ENCODE data around the gene PRDM2. TPM values are rescaled to one million over a fixed set of nuclear protein-coding genes. Genes with fewer than 3 reads are reported as not detected.
"Not testable (repeated sequence)": the region's sequence is repeated elsewhere in the genome, so short reads cannot be mapped to it uniquely, and the experiment has no call there.

Gene PRDM2, protein sequence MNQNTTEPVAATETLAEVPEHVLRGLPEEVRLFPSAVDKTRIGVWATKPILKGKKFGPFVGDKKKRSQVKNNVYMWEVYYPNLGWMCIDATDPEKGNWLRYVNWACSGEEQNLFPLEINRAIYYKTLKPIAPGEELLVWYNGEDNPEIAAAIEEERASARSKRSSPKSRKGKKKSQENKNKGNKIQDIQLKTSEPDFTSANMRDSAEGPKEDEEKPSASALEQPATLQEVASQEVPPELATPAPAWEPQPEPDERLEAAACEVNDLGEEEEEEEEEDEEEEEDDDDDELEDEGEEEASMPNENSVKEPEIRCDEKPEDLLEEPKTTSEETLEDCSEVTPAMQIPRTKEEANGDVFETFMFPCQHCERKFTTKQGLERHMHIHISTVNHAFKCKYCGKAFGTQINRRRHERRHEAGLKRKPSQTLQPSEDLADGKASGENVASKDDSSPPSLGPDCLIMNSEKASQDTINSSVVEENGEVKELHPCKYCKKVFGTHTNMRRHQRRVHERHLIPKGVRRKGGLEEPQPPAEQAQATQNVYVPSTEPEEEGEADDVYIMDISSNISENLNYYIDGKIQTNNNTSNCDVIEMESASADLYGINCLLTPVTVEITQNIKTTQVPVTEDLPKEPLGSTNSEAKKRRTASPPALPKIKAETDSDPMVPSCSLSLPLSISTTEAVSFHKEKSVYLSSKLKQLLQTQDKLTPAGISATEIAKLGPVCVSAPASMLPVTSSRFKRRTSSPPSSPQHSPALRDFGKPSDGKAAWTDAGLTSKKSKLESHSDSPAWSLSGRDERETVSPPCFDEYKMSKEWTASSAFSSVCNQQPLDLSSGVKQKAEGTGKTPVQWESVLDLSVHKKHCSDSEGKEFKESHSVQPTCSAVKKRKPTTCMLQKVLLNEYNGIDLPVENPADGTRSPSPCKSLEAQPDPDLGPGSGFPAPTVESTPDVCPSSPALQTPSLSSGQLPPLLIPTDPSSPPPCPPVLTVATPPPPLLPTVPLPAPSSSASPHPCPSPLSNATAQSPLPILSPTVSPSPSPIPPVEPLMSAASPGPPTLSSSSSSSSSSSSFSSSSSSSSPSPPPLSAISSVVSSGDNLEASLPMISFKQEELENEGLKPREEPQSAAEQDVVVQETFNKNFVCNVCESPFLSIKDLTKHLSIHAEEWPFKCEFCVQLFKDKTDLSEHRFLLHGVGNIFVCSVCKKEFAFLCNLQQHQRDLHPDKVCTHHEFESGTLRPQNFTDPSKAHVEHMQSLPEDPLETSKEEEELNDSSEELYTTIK (N-terminal part only)
- 10.7 and 13.3 TPM in 2 replicates for total RNA-seq

DNA sequence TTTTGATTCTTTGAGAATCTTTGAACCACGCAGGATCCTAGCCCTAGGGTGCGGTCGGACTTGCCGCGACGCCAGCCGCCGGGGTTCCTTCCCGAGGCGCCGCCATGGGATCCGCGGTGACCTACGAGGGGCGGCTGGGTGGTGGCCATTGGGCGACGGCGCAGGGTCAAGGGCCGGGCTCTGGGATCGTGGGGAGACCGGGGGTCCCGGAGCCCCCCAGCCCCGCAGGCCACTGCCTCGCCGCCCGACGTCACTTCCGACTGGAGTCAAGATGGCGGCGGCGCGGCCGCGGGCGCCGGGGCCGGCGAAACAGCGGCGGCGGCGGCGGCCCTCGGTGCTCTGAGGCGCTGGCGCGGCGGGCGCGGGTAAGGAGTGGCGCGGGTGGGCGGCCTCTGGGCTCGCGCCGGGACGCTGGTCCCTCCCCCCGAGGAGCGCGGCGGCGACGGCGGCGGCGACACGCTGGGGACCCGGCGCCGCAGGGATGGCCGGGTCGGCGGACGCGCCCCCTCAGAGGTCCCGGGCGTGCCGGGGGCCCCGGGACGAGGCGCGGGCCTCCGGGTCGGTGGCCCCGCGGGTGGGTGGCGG lies at the start of gene PRDM2:
Gene PRDM2 (plus strand): TSS at position 253 of the 585 bp plus-strand sequence. CDS start 15,418 bp downstream, outside the sequence.
- peak; percentile 62 for DNase-seq

DNA sequence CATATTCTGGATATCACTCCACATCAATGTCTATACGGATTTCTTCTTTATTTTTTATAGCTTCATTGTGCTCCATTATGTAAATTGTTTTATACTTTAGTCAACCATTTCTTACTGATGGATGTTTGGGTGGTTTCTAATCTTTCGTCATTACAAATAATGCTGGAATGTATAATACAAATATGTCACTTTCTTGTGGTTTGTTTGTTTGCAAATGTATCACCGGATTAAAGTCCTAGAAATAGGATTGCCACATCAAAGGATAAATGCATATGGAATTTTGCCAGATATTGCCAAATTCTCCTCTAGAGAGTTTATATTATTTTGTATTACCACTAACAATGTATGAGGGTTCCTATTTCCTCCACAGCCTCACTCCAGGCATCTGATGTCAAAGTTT lies 48.7 kb upstream of the PRDM2 start:
- DNase-seq, result no peak

DNA sequence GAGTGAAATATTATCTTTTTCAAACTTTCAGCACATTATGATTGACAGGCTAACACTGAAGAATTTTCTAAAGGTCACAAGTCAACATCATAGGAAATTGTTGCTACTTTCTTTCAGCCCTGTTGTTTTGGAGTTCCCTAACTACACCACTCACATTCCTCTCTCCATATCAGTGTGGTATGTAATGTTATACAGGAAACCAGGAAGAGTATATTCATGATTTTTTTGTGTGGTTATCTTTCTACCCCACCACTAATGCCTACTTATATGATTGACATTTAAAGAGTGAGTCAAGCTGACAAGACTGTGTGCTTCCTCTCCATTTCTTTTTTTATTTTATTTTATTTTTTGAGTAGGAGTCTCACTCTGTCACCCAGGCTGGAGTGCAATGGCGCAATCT lies 47.8 kb upstream of the PRDM2 start:
- DNase-seq, result no peak

DNA sequence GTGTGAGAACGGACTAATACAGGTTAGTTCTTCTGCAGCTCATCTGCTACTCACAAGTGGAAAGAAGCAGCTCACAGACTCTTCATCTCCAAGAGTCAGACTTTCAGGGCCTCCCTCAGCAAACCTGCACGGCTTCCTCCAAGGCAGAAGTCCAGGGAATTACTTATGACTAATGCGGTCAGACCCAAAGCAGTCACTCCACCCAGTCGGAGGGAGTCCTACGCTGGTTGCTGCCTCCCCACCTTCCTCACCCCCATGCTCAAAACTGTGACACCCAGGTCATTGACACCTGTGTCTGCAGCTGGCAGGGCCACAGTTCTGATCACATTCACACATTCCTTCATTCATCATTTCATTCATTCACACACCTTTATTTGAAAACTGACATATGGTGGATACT lies 38.4 kb upstream of the PRDM2 start:
- DNase-seq, result no peak

DNA sequence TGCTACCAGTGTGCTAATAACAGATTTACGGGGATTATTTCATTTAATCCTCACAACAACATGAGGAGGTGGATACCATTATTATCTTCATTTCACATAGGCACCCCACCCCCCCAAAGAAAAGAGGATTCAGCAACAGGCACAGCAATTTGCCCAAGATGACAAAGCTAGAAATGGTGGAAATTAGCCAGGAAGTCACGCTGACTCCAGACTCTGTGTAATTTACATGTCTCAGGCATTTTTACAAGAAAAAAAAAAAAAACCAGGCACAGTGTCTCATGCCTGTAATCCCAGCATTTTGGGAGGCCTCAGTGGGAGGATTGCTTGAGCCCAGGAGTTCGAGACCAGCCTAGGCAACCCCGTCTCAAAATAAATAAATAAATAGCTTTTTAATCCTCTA lies 37.5 kb upstream of the PRDM2 start:
- no peak for DNase-seq

DNA sequence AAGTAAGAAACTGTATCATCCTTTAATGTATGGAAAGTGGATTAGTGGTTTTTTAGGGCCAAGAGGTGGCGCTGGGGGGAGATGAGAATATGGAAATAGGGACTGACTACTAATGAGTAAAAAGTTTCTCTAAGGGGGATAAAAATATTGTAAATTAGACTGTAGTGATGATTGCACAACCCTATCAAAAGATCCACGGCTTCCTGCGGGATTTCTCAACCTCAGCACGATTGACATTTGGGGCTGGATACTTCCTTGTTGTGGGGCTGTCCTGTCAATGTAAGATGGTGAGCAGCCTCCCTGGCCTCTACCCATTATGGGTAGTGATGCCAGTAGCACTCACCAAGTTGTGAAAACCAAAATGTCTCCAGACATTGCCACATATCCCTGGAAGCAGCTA lies 36.0 kb upstream of the PRDM2 start:
- no peak for DNase-seq

DNA sequence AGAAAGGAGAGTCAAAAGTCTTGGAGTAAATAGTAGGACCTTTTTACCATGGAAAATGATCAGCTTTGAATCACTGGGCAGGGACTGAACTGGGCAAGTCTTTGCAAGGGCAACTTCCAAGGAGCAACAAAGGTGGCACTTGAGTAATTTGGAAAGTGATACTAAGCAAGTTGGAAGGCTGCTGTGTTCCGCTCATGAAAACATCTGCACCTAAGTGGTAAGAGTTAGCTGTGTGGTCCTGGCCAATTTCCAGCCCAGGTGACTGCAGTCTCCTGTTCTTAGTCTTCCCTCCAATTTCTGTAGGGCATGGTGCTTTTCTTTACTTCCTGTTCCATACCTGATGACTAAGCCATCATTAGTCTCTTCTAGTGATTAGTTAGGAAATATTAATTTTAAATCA lies 35.5 kb upstream of the PRDM2 start:
- DNase-seq, result no peak

DNA sequence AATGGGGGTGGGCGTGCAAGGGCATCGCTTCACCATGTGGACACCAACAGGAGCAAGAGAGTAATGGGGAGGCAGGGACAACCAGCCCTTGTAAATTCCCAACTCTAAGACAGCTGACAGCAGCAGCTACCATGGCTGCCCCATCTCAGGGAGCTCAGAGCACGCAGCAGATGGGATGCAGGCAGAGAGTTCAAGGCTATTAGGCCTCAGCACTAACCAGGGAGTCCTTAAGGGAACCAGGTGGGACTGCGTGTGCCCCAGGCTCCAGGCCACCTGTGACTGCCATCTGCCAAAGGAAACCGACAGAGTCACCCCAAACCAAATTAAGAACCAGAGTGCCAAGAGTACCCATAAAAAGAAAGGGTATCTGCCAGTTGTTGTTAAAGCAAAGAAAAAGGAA lies 33.7 kb upstream of the PRDM2 start:
- no peak for DNase-seq

DNA sequence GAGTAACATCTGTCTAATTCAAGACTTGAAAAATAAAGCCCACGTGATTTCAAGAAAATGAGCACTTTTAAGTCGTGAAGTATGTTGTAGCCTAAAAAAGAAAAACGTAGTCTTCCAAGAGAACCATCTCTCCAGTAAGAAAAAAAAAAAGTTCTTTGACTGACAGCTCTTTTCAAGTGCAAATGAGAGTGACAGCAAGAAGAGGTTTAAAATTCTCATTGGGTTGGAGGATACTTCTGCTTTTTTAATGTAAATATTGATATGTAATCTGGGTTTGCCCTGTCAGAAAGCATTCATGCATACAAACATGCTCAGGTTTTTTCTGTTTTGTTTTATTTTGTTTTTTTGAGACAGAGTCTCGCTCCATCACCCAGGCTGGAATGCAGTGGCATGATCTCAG lies 32.3 kb upstream of the PRDM2 start:
- DNase-seq, result no peak

DNA sequence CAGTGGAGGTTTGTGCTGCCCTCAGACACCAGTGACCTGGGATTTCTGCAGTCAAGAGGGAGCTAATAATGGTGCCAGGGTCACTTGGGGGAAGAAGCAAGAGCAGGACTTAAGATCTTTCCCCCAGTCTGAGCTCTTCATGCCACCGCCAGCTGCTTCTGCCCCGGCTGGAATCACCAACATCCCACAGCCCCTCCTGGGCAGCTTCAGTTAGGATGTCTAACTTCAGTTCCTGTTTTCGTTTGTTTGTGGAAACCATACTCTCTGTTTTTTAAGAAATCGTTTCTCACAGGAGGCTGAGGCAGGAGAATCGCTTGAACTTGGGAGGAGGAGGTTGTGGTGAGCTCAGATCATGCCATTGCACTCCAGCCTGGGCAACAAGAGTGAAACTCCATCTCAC lies 25.6 kb upstream of the PRDM2 start:
- DNase-seq, result no peak

DNA sequence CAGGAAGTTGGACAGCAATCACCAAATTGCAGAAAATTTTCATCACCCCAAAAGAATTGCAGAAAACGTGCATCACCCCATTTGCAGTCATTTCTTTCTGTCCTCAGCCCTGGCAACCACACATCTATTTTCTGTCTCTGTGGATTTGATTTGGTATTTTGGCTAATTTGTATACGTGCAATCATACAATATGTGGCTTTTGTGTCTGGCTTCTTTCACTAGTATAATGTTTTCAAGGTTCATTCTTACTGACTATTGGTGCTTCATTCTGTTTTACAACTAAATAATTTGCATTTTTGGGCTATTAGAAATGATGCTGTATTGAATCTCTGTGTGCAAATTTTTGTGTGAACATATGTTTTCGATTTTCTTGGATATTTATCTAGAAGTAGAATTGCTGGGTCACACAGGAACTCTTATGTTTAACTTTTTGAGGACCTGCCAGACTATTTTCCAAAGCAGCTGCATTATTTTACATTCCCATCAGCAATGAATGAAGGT lies 24.8 kb upstream of the PRDM2 start:
- DNase-seq, result no peak

DNA sequence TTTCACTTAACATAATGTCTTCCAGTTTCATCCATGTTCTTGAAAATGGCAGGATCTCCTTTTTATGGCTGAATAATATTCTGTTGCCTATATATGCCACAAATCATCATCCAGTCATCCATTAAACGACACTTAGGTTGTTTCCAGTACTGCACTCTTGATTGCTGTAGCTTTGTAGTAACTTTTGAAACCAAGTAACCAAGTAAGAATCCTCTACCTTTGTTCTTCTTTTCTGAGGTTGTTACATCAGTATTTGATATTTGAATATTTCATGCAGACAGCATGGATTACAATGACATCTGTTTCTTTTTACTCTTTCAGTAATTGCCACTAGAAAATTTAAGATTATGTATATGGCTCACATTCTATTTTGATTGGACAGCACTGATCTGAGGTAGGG lies 22.1 kb upstream of the PRDM2 start:
- no peak for DNase-seq

DNA sequence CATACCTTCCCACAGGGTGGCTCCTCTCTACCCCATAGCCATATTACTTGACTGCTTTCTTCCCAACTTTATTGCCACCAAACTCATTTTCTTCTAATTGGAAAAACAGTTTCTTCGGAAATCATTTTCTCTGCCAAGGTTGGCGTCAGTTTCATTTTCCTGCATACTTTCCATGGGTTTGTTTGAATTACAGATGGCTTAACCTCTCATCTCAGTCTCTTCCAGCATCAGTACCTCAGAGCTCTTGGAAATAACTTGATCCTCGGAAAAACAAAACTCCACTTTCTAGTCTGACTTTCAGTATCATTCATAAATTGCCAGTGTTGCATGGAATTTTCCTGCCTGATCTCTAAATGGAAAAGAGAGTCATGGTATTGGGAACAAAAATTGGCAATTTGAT lies 20.3 kb upstream of the PRDM2 start:
- no peak for DNase-seq

DNA sequence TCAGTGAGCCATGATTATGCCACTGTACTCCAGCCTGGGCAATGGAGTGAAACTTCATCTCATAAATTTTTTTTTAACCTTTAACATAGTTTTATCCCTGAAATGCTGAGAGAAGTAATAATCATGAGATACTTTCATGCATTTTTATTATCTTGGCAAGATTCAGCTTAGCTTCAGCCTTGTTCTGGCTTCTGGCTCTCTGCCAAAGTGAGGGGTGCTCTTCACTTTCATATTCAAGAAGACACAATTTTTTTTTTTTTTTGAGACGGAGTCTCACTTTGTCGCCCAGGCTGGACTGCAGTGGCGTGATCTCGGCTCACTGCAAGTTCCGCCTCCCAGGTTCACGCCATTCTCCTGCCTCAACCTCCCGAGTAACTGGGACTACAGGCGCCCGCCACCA lies 19.4 kb upstream of the PRDM2 start:
- DNase-seq, result not testable (repeated sequence)

DNA sequence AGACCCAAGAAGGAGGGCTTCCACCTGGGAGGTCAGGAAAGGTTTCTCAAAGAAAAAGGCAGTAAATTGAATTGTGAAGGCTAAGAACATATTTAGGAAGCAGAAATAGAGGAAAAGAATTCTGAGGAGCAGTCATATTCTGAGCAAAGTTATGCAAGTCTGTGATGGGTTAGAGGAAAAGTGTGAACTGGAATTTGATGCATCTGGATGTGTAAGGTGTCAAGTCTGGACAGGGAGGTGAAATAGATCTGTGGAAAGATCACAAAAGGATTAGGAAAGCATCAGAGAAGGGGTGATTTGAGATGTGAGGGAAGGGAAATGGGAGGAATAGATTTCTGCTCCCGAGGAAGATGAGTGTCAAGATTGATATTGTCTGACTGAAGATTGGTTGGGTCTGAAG lies 18.1 kb upstream of the PRDM2 start:
- no peak for DNase-seq

DNA sequence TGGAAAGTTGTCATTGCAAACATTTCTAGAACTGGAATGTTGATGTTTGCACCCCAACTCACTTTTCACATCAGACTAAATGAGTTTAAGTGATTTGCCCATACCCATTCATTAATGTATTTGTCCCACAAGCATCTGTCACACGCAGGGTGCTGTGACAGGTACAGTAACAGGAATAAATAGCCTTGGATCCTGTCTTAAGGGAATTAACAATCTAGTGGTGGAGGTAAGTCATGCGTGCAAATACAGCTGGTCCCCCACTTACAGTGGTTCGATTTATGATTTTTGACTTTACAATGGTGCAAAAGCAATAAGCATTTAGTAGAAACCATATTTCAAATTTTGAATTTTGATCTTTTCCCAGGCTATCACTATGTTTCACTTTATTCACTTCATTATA lies 17.5 kb upstream of the PRDM2 start:
- no peak for DNase-seq

DNA sequence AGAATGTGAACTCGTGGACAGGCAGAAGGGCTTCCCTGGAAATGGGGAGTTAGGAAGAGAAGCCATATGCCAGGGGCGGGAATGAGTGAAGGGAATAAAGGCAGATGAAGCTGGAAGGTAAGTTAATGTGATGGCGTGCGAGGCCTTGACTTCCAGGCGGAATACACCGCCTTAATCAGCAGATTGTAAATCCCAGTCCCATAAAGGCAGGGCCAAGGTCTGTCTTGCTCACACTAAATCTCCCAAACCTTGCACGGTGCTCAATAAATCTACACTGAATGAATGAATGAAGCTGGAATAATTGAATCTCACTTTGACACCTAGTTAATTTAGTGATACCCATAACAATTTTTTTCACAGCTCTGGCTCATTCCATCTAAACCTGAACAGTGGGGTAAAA lies 16.8 kb upstream of the PRDM2 start:
- no peak for DNase-seq

DNA sequence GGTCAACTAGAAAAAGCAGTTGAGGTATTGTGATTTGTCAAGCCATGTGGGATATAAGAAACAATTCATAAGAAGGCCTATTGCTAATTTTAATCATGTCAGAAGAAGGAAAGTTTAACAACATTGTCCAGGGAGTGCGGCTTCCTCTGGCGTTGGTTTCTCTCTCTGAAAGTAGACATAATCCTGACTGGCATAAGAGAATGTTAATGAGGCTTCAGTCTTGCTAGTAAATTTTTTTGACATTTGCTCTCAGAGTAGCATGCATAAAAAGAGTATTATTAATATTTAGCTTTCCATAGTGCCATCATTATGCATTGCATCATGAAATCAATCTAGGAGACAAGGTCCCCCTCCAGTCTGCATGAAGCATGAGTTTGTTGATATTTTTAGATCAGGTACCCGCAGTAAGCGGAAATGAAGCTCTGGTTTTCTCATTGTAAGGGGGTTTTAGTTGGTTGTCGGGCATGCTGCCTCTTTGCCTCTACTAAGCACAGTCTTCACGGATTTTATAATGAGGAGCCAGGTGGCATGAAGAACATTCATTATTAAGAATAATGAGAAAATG lies 12.8 kb upstream of the PRDM2 start:
- DNase-seq, result no peak

DNA sequence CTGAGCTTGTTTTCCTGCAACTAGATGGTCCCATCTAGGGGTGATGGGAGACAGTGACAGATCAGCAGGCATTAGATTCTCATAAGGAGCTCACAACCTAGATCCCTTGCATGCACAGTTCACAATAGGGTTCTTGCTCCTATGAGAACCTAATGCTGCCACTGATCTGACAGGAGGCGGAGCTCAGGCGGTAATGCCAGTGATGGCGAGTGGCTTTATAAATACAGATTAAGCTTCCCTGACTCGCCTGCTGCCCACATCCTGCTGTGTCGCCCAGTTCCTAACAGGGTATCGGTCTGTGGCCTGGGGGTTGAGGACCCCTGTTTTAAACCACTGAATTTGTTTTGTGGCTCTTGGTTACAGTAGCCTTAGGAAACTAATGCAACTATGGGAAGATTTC lies 6.9 kb upstream of the PRDM2 start:
- not testable (repeated sequence) for DNase-seq

DNA sequence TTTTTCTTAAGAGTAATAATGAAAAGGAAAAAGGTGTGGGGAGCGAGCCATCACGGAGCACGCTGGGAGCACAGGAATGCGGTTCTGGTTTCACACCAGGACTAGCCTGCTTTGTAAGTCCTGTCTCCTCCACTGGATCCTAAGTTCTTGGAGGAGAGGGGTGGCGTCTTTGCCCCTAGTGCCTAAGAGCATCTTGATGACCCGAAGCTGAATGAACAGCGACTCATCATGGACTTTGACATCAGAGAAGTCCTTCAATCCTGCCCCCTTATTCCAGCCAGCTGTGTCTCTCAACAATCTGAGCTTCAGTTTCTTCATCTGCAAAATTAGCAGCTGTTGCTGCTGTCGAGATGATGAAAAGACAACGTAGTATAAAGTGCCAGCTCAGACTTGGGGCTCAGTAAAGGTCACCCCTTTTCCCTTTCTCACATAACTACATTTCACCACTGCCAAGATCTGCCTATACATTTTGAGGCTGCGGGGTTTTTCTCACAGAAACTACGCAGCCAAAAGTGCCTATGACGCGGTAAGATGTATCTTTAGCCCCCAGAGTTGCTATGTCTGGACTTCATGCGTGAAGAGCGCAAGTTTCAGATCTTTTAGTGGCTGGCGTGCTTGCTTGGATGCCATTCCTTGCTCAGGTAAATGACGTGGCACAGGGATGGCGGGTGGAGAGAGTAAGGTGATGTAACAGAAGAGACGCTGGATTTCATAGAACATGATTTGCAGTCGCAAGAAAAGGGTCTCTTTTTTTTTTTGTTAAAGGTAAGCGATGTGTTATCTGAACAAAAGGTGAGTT lies 4.9 kb upstream of the PRDM2 start:
- DNase-seq, result no peak

DNA sequence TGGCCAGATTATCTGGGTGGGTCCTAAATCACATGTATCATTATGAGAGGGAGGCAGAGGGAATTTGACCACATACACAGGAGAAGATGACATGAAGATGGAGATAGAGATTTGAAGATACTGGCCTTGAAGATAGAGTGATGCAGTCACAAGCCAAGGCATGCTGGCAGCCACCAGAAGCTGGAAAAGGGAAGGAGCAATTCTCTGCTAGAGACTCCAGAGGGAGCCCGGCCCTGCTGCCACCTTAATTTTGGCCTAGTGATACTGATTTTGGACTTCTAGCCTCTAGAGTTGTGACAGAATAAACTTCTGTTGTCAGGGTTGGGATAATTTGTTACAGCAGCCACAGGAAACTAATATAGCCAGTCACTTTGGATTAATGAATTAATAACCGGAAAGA lies 2.2 kb upstream of the PRDM2 start:
- DNase-seq, result no peak
